Memory B cell (primary cell): ENCODE measurements around the gene DISP2.

Experiments
- ATAC-seq: fragments of 150-1000 bp; cut with Tn5 transposase; 2 replicates; pipeline ENCODE4 v1.10.0; 2021; ENCODE audit warnings: low read depth, mild to moderate bottlenecking, moderate library complexity
- DNase-seq, 2 donors: peaks; one replicate each; pipeline ENCODE4 v3.0.0; 2022; ENCODE audit warnings: low spot score in 2 of 2
- H3K27ac Mint-ChIP-seq: one replicate; pipeline ENCODE4 v1.8.0; 2022; ENCODE audit warnings: mild to moderate bottlenecking, moderate library complexity, mixed read lengths
- H3K27me3 Mint-ChIP-seq: one replicate; pipeline ENCODE4 v1.8.0; 2022; ENCODE audit warnings: mixed read lengths
- H3K36me3 Mint-ChIP-seq: one replicate; pipeline ENCODE4 v1.8.0; 2022; ENCODE audit warnings: mild to moderate bottlenecking, mixed read lengths
- H3K4me1 Mint-ChIP-seq: one replicate; pipeline ENCODE4 v1.8.0; 2022; ENCODE audit warnings: mixed read lengths
- H3K4me3 Mint-ChIP-seq: one replicate; pipeline ENCODE4 v1.8.0; 2022; ENCODE audit warnings: mild to moderate bottlenecking, moderate library complexity, mixed read lengths
- H3K9me3 Mint-ChIP-seq: one replicate; pipeline ENCODE4 v1.8.0; 2022; ENCODE audit warnings: mixed read lengths

The DISP2 gene

DNA sequence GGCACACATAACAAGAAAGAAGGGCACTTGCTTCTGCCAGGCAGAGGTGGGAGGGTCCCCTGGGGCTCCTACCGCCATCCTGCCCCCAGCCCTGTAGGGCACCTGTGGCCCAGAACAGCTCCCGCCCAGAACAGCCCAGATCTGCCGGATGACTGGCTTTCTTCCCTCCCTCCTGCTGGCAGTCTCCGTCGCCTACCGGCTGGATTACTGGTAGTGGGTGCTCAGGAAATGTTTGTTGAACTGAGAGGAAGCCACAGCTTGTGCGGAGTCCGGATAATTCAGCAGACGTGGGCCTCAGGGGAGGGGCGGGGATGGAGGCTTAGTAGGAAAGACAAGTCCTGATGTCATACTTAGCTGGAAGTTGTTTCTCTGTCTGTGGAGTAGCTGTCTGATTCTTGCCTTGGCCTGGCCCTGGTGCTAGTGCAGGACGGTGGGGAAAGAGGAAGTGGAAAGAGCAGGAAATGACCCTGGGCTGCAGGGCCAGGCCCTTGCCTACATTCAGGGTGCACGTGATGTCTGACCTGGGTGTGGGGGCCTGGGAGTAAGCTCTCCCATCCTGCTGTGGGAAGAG lies 24.0 kb upstream of the DISP2 start:
- Mint-ChIP-seq H3K36me3 (no peaks in the 10 kb centered on the region), H3K4me1 (peaks cover 13% of the 10 kb centered on the region), H3K4me3 (no peak overlapping the region), H3K9me3 (no peaks in the 10 kb centered on the region), H3K27me3 (peaks cover 2% of the 10 kb centered on the region), H3K27ac (peak overlapping the region; percentile 11)
- ATAC-seq = peak; percentile 16
- DNase-seq = no peak

DNA sequence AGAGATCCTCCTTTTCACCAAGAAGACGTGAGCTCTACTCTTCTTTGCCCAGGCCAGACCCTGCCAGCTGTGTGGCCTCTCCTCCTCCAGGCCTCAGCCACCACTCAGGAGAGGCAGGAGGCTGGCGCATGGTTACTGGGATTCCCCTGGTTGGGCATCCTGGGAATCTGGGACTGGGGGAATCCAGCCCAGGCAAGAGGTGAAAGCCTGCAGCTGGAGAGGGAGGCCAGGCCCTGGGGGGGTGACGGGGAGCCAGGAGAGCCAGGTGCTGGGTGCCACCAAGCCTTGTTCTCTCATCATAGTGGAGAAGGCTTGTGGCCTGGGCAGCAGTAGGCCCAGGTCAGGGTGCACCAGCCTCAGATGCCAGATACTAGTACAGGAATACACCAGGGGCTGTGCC lies 23.5 kb upstream of the DISP2 start:
- Mint-ChIP-seq H3K27me3 (peaks cover 2% of the 10 kb centered on the region), H3K27ac (peak overlapping the region; percentile 11), H3K4me3 (no peak overlapping the region), H3K4me1 (peaks cover 13% of the 10 kb centered on the region), H3K9me3 (no peaks in the 10 kb centered on the region), H3K36me3 (no peaks in the 10 kb centered on the region)
- DNase-seq (no peak), ATAC-seq (no peak)

DNA sequence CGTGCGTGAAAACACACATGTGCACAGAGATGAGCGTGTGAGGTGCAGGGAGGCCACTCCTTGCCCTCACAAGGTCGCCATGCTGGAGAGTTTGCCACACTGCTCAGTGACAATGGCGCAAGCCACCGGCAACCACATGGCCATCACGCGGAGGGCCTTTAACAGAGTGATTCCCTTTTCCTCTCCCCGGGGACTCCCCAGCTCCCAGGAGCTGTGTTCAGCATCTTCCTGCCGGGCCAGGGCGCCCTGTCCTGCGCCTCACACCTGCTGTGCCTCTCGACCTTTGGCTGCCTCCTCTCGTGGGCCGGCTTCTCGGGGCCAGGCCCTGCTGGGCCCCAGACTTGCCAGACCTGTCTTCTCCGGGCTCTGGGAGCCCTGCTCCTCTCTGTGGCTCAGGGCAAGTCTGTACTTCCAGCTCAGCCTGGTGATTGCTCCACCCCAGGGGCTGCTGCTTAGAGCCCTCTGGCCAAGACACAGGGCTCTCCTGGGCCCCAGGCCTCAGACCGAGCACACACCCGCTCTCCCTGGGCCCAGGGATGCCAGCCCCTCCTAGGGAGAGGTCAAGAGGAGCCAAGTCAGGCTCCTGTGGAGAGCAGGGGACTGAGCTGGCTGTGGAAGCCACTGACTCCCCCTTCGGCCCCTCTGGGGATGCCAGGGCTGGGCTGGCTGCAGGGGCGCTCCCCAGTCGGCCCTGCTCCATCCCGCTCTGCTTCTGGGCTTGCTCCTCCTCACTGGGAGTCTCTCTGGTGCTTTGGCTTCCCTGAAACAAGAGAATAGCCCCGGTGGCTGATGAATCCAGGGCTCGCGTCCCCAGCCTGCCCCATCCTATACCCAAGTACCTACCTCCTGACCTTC lies 22.9 kb upstream of the DISP2 start:
- DNase-seq (no peak), ATAC-seq (no peak)
- peaks cover 2% of the 10 kb centered on the region for H3K27me3 Mint-ChIP-seq
- H3K4me1 Mint-ChIP-seq = peaks cover 13% of the 10 kb centered on the region
- H3K36me3 Mint-ChIP-seq = no peaks in the 10 kb centered on the region
- no peak overlapping the region for H3K27ac Mint-ChIP-seq
- H3K9me3 Mint-ChIP-seq = no peaks in the 10 kb centered on the region
- no peak overlapping the region for H3K4me3 Mint-ChIP-seq

DNA sequence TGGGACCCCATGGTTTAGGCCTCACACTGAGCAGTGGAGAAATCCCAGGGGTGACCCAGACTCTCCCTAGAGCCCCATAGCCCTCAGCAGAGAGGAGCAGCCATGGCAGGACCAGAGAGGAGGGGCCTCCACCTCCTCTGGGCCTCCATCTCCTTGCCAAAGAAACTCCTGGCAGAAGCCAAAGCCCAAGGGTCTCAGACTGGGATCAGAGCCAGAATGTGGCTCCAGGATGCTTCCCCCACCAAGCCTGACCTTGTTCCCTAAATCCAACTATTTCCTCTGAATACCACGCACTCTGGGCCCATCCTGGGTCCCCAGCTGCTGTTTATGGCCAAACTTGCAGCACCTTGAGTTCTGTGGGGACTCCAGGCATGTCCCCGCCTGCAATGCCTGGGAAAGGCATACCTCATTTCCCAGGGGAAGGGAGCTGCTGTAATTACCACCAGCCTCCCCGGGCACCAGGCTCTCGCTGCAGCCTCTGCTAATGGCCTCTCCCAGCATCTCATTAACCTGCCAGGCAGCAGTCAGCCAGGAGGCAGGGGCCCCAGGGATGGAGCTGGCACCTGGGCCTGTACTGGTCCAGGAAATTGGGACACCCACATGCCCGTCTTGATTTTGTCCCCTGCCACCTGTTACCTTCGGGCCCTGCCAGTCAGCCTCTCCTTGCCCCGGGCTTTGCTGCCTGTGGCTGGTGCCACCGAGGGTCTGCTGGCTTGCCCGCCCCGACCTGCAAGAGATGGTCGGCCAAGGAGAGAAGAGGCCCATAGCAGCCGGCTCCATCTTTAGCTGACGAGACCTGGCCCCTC lies 21.9 kb upstream of the DISP2 start:
- DNase-seq (no peak), ATAC-seq (no peak)
- peaks cover 2% of the 10 kb centered on the region for H3K27me3 Mint-ChIP-seq
- H3K27ac Mint-ChIP-seq = no peak overlapping the region
- H3K4me3 Mint-ChIP-seq = no peak overlapping the region
- no peaks in the 10 kb centered on the region for H3K9me3 Mint-ChIP-seq
- peaks cover 13% of the 10 kb centered on the region for H3K4me1 Mint-ChIP-seq
- H3K36me3 Mint-ChIP-seq = no peaks in the 10 kb centered on the region

DNA sequence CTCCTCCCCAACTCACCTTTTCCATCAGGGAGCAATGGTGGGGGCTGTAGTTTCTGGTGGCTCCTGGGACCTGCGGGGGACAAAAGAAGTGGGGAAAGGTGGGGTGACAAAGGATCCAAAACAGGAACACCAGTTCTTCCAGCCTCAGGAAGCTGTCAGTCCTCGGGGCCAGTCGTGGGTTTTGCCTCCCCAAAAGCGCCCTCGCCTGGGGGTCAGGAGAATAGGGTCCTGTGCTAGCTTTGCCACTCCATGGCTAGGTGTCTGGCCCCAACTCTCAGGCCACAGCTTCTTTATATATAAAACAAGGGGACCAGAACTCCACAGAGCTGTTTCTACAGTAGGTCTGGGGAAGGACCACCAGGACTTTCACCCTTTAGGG lies 21.3 kb upstream of the DISP2 start:
- ATAC-seq (no peak), DNase-seq (no peak)
- H3K4me3 Mint-ChIP-seq = no peak overlapping the region
- H3K27me3 Mint-ChIP-seq = peaks cover 2% of the 10 kb centered on the region
- no peak overlapping the region for H3K27ac Mint-ChIP-seq
- no peaks in the 10 kb centered on the region for H3K9me3 Mint-ChIP-seq
- no peaks in the 10 kb centered on the region for H3K36me3 Mint-ChIP-seq
- peaks cover 13% of the 10 kb centered on the region for H3K4me1 Mint-ChIP-seq

DNA sequence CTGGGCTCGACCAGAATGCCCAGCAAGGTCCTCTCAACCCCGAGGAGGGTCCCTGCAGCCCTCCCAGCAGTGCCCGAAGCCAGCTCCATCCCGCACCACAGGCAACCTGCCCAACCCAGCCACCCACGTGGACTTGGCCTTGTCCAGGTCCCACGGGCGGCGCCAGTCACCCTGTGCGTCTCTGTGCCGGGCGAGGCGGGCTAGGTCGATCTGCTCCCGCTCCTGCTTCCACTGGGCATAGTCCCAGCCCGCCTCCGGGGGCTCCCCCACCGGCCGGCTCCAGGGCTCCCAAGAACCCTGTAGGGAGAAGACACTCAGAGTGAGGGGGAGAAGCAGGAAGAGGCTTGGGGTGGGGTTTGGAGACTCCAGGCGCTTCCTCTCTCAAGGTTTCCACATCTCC lies 20.4 kb upstream of the DISP2 start:
- Mint-ChIP-seq H3K27ac (no peak overlapping the region), H3K4me3 (no peak overlapping the region), H3K36me3 (no peaks in the 10 kb centered on the region), H3K4me1 (peaks cover 13% of the 10 kb centered on the region), H3K9me3 (no peaks in the 10 kb centered on the region), H3K27me3 (peaks cover 2% of the 10 kb centered on the region)
- DNase-seq (no peak), ATAC-seq (no peak)

DNA sequence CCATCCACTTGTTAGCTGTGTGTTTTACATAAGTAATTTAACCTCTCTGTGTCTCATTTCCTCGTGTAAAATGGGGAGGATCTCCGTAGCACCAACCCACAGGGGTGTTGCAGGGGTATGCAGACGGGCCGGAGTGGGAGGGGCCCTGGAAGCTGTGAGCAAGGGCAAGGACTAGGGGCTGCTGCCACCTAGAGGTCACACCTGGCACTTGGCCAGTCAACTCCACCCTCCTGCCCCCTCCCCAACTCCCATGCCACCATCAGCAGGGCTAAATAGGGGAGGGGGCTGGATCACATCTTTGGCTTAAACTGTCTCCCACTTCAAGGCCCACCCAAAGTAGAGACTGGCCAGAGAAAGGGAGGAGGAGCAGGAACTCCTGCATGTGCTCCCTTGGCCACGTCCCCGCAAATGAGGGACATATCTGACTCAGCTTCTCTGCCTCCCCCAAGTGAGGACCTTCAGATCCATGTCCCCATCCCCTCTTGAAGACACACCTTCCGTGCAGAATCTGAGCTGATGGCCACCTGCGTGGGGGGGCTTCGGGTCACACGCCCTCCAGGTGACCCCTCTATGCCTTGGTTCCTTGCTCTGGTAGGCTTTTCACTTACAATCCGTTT lies 19.9 kb upstream of the DISP2 start:
- no peaks in the 10 kb centered on the region for H3K9me3 Mint-ChIP-seq
- peak; percentile 92 for ATAC-seq
- H3K27ac Mint-ChIP-seq = no peak overlapping the region
- H3K36me3 Mint-ChIP-seq = no peaks in the 10 kb centered on the region
- peaks cover 2% of the 10 kb centered on the region for H3K27me3 Mint-ChIP-seq
- H3K4me1 Mint-ChIP-seq = peaks cover 13% of the 10 kb centered on the region
- DNase-seq = peak; percentile 71 to 74
- H3K4me3 Mint-ChIP-seq = no peak overlapping the region

DNA sequence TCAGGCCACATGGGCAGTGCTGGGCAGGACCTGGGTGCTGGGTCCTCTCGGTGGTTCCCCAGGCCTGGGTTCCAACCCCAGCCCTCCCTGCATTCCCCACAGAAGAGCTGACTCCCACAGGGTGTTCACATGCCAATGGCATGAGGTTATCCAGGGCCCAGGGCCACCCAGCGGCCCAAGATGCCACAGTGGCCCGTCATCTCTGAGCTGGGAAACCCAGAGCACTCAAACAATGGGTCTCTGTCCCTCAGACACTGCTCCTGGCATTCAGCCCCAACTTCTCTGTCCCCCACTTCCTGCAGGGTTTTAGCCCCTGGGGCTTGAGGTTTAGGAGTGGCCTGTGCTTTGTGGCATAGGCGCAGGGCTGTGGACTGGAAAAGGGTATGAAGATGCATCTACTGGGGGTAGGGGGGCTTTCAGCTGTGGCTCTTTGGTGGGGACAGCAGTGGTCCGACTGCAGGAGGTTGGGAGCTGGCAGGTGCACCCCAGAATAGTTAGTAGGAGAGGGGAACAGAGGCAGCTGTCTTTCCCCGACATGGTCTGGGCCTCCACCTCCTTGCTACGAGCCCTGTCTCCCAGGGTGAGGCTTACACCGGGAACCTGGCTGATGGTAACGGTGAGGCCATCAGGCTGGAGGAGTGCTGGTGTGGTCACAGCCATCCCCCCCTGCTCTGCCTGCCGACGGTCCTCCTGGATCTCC lies 18.9 kb upstream of the DISP2 start:
- DNase-seq (no peak), ATAC-seq (no peak)
- peaks cover 2% of the 10 kb centered on the region for H3K27me3 Mint-ChIP-seq
- H3K27ac Mint-ChIP-seq = no peak overlapping the region
- H3K4me3 Mint-ChIP-seq = no peak overlapping the region
- H3K4me1 Mint-ChIP-seq = peaks cover 7% of the 10 kb centered on the region
- H3K9me3 Mint-ChIP-seq = no peaks in the 10 kb centered on the region
- H3K36me3 Mint-ChIP-seq = no peaks in the 10 kb centered on the region

DNA sequence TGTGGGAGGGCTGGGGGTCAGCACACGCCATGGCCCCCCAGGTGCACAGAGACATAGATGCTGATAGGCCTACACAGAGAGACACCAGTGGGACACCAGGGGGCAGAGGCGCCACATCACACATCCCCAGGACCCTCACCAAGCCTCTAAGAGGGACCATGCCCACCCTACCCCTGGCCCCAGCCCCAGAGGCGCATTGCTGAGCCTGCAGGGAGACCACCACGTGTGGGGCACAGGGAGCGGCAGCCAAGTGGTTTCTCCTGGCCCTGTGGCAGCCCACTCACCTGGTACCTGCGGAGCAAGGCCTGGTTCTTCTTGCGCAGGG lies 18.4 kb upstream of the DISP2 start:
- no peak overlapping the region for H3K27ac Mint-ChIP-seq
- DNase-seq = no peak
- H3K4me3 Mint-ChIP-seq = no peak overlapping the region
- no peak for ATAC-seq
- no peaks in the 10 kb centered on the region for H3K9me3 Mint-ChIP-seq
- H3K27me3 Mint-ChIP-seq = peaks cover 2% of the 10 kb centered on the region
- H3K36me3 Mint-ChIP-seq = no peaks in the 10 kb centered on the region
- H3K4me1 Mint-ChIP-seq = peaks cover 5% of the 10 kb centered on the region

DNA sequence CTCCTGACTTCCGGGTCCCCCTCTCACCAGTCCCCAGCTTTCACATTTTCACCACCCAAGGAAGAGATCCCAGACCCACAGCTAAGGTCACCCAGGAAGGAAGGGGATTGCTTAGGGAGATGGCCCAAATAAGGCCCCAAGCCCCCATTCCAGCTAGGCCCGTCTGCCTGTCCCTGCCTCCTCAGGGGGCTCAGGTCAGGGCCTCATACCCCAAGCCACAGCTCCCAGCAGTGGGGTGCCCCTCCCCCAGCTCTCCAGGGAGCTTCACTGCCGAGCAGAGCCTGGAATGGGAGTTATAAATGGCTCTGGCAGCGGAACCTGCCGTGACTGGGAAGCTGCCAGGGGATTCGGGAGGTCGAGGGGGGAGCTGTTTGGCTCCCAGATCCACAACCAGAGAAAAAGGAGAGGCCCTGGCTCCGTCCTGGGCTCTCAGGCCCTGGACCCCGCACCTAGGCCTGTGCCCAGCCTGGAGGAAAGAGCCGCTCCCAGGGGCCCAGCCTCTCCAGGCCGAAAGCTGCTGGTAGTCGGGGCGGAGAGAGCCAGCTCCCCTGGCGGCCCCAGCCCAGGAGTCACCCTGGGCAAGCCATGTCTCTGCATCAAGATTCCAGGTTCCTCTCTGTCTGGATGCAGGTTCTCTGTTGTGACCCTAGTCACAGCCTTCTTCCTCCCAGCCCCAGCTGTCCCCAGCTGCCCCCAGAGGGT lies 17.8 kb upstream of the DISP2 start:
- Mint-ChIP-seq H3K27ac (no peak overlapping the region), H3K27me3 (peaks cover 2% of the 10 kb centered on the region), H3K9me3 (no peaks in the 10 kb centered on the region), H3K36me3 (no peaks in the 10 kb centered on the region), H3K4me3 (no peak overlapping the region), H3K4me1 (peaks cover 5% of the 10 kb centered on the region)
- ATAC-seq (no peak), DNase-seq (no peak)

DNA sequence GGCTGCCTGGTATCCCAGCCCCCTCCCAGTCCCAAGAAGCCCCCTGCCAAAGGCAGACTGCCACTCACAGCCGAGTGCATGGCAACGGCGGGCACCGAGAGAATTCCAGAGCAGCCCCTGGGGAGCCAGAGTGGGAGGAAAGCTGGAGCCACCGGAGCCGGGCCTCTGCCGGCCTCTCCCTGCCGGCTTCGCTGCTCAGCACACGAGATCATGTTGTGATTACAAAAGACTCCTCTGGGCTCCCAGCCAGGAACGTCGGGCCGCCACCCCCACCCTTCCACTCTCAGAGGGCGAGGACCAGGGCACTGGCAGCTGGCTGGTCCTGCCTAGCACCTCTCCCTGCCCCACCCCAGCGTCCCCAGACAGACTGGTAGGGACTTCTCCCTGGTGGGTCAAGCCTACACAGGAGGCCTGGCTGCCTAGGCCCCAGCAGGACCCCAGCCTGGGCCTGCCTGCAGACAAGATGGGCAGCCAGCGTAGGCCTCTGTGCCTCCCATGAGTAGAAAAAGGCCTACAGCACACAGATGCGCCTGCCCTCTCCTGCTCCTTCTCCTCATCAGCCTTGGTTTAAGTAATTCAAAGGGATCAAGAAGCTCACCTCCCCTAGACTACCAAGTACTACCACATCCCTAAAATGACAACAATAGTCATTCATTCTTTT lies 17.1 kb upstream of the DISP2 start, which contains the start of gene CCDC9B:
Gene CCDC9B, minus strand, starts transcription at position 200 of the 661 bp plus-strand sequence. Its CDS starts 120 bp downstream, at position 80.
- H3K27ac Mint-ChIP-seq = no peak within 1 kb of the TSS
- no peak for DNase-seq
- no peaks in the 10 kb centered on the region for H3K9me3 Mint-ChIP-seq
- H3K27me3 Mint-ChIP-seq = peaks cover 2% of the 10 kb centered on the region
- H3K4me1 Mint-ChIP-seq = peaks cover 5% of the 10 kb centered on the region
- no peak within 1 kb of the TSS for H3K4me3 Mint-ChIP-seq
- H3K36me3 Mint-ChIP-seq = no peaks in the 10 kb centered on the region
- no peak for ATAC-seq

DNA sequence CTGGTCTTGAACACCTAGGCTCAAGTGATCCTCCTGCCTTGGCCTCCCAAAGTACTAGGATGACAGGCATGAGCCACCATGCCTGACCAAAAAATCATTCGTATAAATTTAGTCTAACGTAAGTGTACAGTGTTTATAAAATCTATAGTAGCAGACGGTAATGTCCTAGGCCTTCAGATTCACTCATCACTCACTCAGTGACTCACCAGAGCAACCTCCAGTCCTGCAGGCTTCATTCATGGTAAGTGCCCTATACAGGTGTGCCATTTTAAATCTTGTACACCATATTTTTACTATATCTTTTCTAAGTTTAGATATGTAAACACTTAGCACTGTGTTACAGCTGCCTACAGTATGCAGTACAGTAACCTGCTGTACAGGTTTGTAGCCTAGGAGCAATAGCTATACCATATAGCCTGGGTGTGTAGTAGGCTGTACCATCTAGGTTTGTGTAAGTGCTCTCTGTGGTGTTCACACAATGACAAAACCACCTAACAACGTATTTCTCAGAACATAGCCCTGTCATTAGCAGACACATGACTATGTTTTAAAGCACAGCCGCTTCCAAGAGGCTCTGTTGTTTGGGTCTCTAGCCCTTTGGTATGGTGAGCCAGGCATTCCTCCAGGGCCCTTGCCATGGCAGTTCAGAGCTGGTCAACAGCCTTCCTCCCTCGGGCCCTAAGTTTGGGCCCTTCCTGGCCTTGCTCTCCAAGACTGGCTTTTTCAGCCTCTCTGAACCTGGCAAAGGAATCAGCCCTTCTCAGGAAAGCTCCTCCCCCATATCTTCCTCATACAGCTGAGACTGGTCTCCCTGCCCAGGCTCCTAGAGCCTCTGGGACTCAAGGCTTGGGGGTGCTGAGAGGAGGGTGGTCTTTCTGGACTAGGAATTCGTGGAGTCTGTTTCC lies 15.4 kb upstream of the DISP2 start:
- ATAC-seq = no peak

More for the DNA sequence above, 15.4 kb upstream of the DISP2 start:
- Mint-ChIP-seq H3K27ac (no peak overlapping the region), H3K27me3 (peaks cover 2% of the 10 kb centered on the region), H3K4me1 (peaks cover 5% of the 10 kb centered on the region), H3K4me3 (no peak overlapping the region), H3K9me3 (no peaks in the 10 kb centered on the region), H3K36me3 (no peaks in the 10 kb centered on the region)
- DNase-seq = no peak
